PFSK-1 (cell line): ENCODE measurements around the gene CLDN11.

Source experiments
- FOXP2 ChIP-seq: optimal IDR thresholded peaks from 2 replicates; pipeline ENCODE3; 2011; ENCODE audit warnings: borderline replicate concordance, control low read depth, inconsistent platforms; ENCODE audit not compliant: insufficient read depth; ENCODE audit errors: extremely low read length, extremely low read depth
- POLR2AphosphoS5 ChIP-seq: IDR thresholded peaks from 2 replicates; pipeline ENCODE4 v1.6.1; 2012; ENCODE audit warnings: low read depth, mild to moderate bottlenecking, control low read depth, low read length, moderate library complexity
- SIN3A ChIP-seq: IDR thresholded peaks from 2 replicates; pipeline ENCODE4 v1.6.1; 2012; ENCODE audit warnings: mild to moderate bottlenecking, low read length, moderate library complexity, borderline replicate concordance; ENCODE audit not compliant: insufficient read depth
- TAF1 ChIP-seq: IDR thresholded peaks from 2 replicates; pipeline ENCODE4 v1.6.1; 2012; ENCODE audit warnings: low read length, control low read depth, borderline replicate concordance; ENCODE audit not compliant: insufficient read depth
- TF ChIP-seq, protein P1 (sequence below), 2 experiments: IDR thresholded peaks; 2 replicates each; pipeline versions ENCODE4 v1.6.1 to v1.8.0; 2011 to 2012; ENCODE audit warnings: low read depth in 2 of 2, low read length in 2 of 2, control low read depth in 1 of 2, inconsistent platforms in 1 of 2, mild to moderate bottlenecking in 1 of 2, moderate library complexity in 1 of 2; ENCODE audit not compliant: insufficient read depth in 1 of 2

Gene CLDN11

DNA sequence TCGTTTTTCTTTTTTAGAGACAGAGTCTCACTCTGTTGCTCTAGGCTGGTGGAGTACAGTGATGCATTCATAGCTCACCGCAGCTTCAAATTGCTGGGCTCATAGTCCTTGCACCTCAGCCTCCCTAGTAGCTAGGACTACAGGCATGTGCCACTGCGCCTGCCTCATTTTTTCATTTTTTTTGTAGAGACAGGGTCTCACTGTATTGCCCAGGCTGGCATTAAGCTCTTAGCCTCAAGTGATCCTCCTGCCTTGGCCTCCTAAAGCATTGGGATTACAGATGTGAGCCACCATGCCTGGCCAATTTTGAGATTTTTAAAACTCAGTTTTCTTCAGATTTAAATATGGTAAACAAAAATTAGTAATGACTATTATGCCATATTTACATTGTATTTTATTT, 32.2 kb upstream of the CLDN11 start:
- TF ChIP-seq TAF1: no peak
- TF ChIP-seq FOXP2: no peak
- TF ChIP-seq, protein P1, sequence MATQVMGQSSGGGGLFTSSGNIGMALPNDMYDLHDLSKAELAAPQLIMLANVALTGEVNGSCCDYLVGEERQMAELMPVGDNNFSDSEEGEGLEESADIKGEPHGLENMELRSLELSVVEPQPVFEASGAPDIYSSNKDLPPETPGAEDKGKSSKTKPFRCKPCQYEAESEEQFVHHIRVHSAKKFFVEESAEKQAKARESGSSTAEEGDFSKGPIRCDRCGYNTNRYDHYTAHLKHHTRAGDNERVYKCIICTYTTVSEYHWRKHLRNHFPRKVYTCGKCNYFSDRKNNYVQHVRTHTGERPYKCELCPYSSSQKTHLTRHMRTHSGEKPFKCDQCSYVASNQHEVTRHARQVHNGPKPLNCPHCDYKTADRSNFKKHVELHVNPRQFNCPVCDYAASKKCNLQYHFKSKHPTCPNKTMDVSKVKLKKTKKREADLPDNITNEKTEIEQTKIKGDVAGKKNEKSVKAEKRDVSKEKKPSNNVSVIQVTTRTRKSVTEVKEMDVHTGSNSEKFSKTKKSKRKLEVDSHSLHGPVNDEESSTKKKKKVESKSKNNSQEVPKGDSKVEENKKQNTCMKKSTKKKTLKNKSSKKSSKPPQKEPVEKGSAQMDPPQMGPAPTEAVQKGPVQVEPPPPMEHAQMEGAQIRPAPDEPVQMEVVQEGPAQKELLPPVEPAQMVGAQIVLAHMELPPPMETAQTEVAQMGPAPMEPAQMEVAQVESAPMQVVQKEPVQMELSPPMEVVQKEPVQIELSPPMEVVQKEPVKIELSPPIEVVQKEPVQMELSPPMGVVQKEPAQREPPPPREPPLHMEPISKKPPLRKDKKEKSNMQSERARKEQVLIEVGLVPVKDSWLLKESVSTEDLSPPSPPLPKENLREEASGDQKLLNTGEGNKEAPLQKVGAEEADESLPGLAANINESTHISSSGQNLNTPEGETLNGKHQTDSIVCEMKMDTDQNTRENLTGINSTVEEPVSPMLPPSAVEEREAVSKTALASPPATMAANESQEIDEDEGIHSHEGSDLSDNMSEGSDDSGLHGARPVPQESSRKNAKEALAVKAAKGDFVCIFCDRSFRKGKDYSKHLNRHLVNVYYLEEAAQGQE (IDR thresholded peaks at IDR 0.05; ENCODE audit: insufficient read depth in 1 of 2, low read depth in 2 of 2, low read length in 2 of 2): no peak
- TF ChIP-seq SIN3A: no peak
- no peak for TF ChIP-seq POLR2AphosphoS5

DNA sequence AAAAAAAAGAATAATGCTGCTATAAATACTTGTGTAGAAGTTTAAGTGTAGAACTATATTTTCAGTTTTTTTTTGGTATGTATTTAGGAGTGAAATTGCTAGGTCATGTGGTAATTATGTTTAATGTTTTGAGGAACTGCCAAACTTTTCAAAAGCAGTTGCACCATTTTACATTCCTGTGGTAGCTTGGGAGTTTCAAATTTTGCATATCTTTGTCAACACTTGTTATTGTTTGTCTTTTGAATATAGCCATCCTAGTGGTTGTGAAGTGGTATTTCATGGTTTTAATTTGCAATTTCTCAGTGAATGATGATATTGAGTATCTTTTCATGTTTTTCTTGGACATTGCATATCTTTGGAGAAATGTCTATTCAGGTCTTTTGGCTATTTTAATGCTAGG, 30.7 kb upstream of the CLDN11 start:
- TF ChIP-seq FOXP2 (no peak), TAF1 (no peak), SIN3A (no peak), POLR2AphosphoS5 (no peak)
- TF ChIP-seq, protein P1 (IDR thresholded peaks at IDR 0.05; ENCODE audit: insufficient read depth in 1 of 2, low read depth in 2 of 2, low read length in 2 of 2): no peak

DNA sequence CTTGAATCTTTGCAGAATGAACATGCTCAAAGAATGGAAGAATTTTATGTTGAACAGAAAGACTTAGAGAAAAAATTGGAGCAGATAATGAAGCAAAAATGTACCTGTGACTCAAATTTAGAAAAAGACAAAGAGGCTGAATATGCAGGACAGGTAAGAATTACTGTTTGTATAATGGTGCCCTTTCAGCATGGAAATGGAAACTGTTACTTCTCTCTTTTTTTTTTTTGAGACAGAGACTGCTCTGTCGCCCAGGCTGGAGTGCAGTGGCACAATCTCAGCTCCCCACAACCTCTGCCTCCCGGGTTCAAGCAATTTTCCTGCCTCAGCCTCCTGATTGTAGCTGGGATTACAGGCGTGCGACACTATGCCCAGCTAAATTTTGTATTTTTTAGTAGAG, 27.6 kb upstream of the CLDN11 start:
- TF ChIP-seq POLR2AphosphoS5: no peak
- no peak for TF ChIP-seq TAF1
- TF ChIP-seq FOXP2: no peak
- TF ChIP-seq, protein P1 (IDR thresholded peaks at IDR 0.05; ENCODE audit: insufficient read depth in 1 of 2, low read depth in 2 of 2, low read length in 2 of 2): no peak
- no peak for TF ChIP-seq SIN3A

DNA sequence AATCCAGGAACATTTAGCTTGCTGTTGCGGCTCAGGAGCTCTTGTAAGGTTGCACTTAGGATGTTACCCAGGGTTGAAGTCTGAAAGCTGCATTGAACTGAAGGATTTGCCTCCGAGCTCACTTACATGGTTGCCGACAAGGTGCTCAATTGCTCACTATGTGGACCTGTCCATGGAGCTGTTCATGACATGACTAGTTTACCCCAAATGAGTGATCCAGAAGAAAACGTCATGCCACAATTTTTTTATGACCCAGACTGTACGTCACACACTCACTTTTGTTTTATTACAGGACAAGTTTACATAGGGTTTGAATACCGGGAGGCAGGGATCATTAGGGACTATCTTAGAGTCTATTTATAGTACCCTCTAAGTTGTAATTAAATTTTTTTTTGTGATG, 21.0 kb upstream of the CLDN11 start:
- peak; percentile 11; the same call in 1 of the 2 replicates for TF ChIP-seq POLR2AphosphoS5
- TF ChIP-seq FOXP2: no peak

DNA sequence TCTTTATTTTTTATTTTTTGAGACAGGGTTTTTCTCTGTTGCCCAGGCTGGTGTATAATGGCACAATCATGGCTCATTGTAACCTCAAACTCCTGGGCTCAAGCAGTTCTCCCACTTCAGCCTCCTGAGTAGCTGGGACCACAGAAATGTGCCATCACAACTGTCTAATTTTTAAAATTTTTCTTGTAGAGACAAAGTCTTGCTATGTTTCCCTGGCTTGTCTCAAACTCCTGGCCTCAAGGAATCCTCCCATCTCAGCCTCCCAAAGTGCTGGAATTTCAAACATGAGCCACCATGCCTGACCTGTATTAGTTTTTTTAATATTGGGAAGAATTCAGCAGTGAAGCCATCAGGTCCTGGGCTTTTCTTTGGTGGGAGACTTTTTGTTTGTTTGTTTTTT, 13.6 kb upstream of the CLDN11 start:
- TF ChIP-seq FOXP2 (no peak), SIN3A (no peak), TAF1 (no peak), POLR2AphosphoS5 (no peak)
- TF ChIP-seq, protein P1 (IDR thresholded peaks at IDR 0.05; ENCODE audit: insufficient read depth in 1 of 2, low read depth in 2 of 2, low read length in 2 of 2): no peak
